Fibroblast of lung (primary cell): Measurements from ENCODE around the gene TMEM163.

ENCODE experiments used
- CTCF ChIP-seq, 2 donors: IDR thresholded peaks in 1 of 2; conservative IDR thresholded peaks in 1 of 2; 1 replicate in 1 of 2; 2 replicates in 1 of 2; pipeline ENCODE4 v1.5.1; 2011 to 2012; ENCODE audit warnings: low read length in 2 of 2, control low read depth in 1 of 2, inconsistent platforms in 1 of 2, low read depth in 1 of 2, mild to moderate bottlenecking in 1 of 2
- EZH2 ChIP-seq: IDR thresholded peaks from 2 replicates; pipeline ENCODE4 v1.5.1; 2012; ENCODE audit warnings: low read length, control low read depth, mild to moderate bottlenecking; ENCODE audit errors: missing control alignments

- TF ChIP-seq EZH2 = no peak
- no peak for TF ChIP-seq CTCF (conservative IDR thresholded peaks at IDR 0.05 in 1 of 2, IDR thresholded peaks at IDR 0.05 in 1 of 2; ENCODE audit: low read depth in 1 of 2, low read length in 2 of 2)
These were observed 210.4 kb downstream of the TMEM163 start for GRCh38 chr2:134508391-134508790.
